Activated CD8-positive, alpha-beta T cell treated with anti-CD3 and anti-CD28 coated beads for 36 hours (primary cell): Measurements from ENCODE around the gene SLU7. TPM values are rescaled to one million over a fixed set of nuclear protein-coding genes. Genes with fewer than 3 reads are reported as not detected.

ENCODE experiments used
- total RNA-seq, 2 experiments: library from RNA; stranded (reverse); gene quantifications; one replicate each; pipeline ENCODE4 v1.2.3, GENCODE V29; 2021

SLU7 gene
- total RNA-seq, 2 experiments from 2014 or later, result 38.4 to 40.9 TPM

Other genes with a start within 250 kb of the SLU7 start
- not detected for gene FABP6, start 189.6 kb downstream of the SLU7 start, total RNA-seq
- gene CCNJL, start 106.5 kb downstream of the SLU7 start, total RNA-seq, result not detected
- not detected for gene C1QTNF2, start 48.5 kb downstream of the SLU7 start, total RNA-seq
- gene FAM200C, start 19.0 kb downstream of the SLU7 start, total RNA-seq, result under 1 TPM; 0.83 to 0.97 TPM
- 100 to 1,000 TPM; 132 to 139 TPM for gene PTTG1, start 2.8 kb upstream of the SLU7 start, total RNA-seq